Stimulated activated CD4-positive, alpha-beta T cell treated with anti-CD3 and anti-CD28 coated beads, Interleukin-2, amount 100 ng/mL, for 24 hours (primary cell): ENCODE data around the gene UCP2.

ENCODE experiments used
- DNase-seq, 2 donors: peaks; one replicate each; pipeline ENCODE4 v3.0.0-alpha.2; 2020

UCP2 gene, protein sequence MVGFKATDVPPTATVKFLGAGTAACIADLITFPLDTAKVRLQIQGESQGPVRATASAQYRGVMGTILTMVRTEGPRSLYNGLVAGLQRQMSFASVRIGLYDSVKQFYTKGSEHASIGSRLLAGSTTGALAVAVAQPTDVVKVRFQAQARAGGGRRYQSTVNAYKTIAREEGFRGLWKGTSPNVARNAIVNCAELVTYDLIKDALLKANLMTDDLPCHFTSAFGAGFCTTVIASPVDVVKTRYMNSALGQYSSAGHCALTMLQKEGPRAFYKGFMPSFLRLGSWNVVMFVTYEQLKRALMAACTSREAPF

DNA sequence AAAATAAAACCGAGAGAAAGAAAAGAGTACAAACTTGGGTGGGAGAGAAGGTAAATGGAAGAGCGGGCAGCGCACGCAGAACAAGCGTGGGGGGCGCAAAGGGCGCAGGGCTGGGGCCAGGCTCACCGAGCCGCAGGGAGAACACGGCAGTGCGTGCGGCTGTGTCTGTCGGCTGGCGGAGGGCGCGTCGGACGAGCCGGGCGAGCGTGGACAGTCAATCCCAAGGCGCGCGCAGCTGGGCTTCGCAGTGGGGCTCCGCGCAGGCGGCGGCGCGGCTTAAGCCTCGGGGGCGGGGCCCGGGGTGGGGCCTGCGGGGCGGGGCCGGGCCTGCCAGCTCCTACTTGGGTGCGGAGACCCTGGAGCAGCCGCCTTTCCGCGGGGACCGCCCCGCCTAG lies at the start of gene UCP2:
UCP2 (minus strand) TSS at position 249 of the 395 bp plus-strand sequence. CDS start 4,465 bp downstream, outside the sequence.
- peak; percentile 86 to 91 for DNase-seq

DNA sequence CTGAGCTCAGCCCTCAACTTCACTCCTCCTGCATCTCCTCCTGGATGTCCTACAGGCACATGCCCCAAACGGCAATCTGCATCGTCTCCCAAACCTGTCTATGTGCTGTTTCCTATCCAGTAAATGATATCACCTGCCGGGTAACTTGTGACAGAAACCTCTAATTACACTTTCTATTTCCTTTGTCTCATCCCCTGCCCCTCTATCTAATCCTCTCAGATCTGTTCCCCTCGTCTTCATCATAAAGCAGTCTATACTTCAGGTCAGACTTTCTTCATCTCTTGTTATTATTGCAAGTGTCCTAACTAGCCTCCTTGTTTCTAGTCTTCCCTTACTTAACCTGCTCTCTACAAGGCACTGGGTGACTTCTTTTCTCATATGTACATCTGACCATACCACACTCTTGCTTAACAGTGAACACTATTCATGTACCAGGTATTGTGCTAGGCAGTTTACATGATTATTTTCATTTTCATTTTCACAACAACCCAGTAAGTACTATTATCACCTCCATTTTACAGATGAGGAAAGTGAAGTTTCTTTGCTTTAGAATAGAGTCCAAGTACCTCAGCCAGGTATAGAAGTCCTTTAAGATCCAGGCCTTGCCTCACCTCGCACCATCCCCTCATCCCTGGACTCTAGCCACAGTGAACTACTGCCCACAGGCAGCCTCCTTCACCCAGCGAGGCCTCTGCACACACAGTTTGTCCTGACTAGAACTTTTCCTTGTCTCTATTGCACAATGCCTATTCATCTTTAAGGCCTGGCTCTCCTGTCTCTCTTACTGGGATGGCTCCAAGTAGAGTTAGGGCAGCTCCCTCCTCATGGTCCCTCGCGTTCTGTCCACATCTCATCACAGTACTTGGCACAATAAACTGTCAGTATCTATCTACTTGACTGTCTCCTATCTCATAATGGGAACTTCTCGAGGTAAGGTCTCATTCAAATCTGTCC lies 48.4 kb upstream of the UCP2 start:
- no peak for DNase-seq

DNA sequence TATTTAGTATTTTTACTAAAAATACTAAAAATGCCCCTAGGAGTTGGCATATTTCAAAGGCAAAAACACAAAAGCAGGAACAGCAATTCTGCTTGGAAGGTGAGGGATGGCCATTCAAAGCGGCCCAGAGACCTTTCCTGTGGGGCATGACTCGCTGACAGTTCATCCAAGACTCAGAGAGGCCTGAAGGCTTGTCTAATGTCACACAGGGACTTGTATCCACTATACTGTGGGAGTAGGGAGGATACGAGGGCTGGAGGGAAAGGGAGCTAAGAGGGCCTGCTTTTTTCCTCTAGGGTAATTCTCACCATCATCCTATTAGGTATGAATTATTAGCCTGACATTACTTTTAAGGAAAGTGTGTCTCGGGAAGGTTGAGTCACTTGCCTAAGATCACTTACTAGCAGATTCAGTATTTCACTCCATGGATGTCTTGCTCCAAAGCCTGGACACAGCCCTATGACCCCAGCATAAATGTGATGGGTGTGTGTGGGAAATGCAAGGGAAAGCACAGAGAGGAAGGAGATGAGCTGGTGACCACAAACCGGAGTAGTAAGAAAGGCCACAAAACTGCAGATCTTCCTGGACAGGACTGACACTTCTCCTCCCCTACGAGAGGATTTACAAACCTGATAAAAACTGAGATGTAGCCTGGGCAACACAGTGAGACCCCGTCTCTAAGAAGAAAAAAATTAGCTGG lies 43.0 kb upstream of the UCP2 start:
- DNase-seq: no peak

DNA sequence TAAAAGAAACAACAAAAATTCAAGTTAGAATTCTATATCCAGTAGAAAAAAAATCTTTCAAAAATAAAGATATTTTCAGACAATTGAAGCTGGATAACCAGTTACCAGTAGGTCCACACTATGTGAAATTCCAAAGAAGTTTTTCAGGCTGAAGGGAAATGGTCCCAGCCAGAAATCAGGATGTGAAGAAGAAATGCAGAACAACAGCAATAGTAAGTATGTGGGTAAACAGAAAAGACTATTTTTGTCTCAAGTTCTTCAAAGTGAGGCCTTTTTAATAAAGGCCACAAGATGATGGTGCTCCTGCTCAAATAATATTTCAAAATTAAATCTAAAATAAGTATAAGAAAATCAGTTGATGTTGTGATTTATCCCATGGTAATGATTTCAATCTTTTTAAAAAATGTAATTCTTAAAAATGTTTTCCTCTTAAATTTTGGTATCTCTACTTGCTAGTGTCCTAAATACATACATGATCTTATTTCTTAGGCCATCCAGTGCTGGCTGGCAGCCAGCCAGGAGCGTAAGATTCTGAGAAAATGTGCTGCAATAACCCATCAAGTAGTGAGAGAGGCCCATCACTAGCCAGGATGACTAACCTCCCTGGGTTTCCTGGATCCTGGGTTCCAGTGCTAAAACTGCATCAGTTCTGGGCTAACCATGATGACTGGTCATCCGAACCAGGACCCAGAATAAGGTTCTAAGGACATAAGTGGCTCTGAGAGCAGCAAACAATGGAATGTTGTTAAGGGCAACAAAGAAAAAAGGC lies 41.8 kb upstream of the UCP2 start:
- DNase-seq: peak; percentile 45

DNA sequence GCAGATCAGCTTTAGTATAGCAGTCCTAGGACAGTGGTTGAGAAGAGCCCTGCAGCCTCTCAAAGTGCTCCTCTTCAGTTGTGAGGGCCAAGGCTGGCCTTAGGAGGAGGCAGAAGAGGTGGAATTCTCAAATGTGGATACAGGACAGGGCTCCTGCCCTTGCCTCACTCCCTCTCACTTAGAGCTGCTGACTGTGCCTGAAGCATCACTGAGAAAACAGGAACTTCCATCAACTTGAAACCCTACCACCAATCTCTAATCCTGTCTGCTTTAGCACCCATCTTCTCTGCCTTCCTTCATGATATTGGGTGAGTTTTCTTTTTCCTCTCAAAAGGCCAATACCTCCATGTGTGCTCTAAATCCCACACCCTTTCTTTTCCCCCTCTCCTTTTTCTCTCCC lies 40.6 kb upstream of the UCP2 start:
- no peak for DNase-seq

DNA sequence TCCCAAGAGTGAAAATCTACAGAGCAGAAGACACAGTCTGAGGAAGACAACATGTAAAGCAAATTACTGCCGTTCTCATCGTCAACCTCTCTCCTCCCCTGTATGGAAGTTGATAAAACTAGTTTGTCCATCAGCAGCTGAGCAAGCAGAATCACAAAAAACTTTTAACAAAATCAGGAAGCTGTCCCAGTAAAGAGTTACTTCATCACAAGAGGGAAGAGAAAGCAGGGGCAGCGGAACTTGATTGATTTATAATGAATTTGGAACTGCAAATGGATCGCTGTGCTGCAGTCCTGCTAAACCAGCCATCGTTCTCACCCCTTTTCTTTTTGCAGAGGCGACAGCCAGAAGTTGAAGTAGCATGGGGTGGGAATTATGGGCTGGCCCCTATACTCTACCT lies 39.9 kb upstream of the UCP2 start:
- DNase-seq: no peak

DNA sequence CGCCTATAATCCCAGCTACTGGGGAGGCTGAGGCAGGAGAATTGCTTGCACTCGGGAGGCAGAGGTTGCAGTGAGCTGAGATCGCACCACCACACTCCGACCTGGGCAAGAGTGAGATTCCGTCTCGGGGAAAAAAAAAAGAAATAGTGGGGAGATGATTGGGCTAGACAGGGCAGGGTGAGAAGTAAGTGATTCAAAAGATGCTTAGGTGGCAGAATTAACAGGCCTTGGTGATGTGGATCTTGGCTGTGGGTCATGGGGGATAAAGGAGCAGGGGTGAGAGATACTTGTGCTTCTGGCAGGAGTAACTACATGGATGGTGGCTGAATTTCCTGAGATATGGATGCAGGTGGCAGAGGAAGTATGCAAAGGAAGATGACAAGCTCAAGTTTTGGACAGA lies 39.4 kb upstream of the UCP2 start:
- DNase-seq: no peak

DNA sequence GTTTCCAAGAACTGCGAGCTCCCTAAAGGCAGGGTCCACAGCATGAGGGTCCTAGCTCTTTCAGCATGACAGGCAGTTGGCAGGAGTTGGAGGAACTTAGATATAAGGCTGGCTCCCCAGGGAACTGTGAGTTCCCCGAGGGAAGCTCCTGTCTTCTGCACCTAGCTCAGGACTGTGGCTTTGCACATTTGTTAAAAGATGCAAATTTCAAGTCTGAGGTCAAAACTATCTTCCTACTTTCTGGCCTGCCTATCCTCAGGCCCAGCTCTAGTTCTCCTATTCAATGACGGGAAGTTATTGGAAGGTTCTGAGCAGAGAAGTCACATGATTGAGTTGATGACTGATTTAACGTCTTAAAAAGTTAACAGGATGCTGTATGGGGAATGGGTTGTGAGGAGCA lies 37.9 kb upstream of the UCP2 start:
- no peak for DNase-seq

DNA sequence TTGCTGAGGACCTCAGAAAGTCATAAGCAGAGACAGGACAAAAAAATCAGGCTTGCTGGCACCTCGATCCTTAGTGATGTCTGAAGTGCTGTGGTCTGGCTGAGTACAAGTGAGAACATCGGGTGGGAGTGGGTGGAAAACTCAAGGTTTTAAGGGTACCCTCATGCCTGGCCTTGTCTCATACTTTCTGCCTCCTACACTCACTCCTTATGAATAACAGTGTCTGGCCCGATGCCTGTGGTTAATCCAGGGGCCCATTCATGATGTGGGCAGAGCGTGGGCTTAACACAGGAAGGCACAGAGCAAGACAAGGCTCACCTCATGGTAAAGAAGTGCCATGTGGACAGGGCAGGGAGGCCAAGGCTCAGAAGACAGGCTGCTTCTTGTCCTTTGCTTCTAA lies 37.2 kb upstream of the UCP2 start:
- peak; percentile 67 to 71 for DNase-seq

DNA sequence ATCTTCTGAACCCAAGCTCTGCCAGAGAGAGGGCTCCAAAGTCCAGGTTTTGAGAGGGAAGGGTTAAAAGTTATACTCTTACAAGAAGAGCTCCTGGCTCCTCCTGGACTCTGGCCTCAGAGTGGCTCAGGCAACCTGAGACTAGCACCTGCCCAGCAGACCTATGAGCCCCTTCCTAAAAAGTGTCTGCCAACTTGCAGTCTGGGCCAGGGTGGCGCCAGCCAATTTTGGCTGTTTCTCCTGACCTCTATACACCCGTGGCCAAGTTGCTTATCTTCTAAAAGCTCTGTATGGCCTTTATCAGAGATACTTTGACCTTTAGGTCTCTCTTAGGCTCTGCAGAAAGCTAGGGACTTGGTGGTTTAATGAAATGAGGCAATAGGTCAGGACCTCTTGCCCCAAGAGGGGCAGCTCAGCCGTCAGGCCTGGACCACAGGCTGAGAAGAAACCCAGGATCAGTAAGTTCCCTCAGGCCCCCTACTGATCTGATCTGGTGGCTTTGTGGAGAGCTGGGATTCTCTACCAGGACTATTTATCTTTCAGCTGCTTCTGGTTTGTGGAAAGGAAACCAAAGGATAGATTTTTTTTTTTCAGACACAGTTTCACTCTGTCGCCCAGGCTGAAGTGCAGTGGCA lies 36.6 kb upstream of the UCP2 start:
- DNase-seq: no peak

DNA sequence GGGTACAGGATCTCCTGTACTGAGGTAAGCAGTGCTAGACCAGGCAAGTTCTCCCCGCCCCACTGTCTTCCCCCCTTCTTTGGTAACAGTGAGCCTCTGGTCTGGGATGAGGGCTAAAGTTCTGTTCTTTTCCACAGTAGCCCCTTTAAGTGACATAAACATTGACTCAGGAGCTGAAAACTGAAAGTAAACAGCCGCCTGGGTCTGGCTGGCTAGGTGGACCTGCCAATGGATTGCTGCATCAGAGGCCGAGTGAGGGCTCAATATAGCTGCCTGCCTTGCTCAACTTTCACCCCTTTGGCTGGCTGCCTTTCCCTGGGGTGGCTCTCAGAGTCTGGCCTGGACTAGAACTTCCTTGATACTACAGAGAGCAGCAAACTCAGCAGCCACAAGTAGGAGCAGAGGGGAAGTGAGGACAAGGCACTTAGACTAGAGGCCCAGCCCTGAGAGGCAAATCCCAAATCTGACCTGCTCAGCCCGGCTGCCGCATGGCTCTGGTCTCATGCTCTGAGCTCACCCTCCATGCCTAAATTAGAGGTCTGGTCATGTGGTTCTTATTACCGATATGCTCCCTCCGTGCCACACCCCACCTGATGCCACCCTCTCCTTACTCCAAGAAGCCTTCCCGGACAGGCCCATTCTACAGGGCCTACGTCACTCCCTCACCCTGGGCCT lies 35.8 kb upstream of the UCP2 start:
- no peak for DNase-seq

DNA sequence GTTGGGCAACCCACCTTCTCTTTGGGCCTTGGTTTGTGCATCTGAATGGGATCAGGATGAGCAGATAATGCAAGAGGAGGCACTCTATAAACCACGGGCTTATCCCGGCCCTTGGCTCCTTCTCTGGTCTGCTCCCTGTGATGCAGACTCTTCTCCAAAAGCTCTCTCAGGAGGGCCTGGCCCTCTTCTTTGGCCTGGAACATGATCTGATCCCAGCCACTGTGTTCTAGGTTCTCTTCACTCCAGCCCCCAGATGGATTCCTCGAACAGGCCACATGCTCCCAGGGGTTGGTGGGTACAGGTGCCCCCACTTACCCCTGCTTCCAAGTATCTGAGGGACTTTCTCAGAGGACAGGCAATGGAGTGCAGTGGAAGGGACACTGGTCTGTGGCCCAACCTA lies 35.0 kb upstream of the UCP2 start:
- no peak for DNase-seq

DNA sequence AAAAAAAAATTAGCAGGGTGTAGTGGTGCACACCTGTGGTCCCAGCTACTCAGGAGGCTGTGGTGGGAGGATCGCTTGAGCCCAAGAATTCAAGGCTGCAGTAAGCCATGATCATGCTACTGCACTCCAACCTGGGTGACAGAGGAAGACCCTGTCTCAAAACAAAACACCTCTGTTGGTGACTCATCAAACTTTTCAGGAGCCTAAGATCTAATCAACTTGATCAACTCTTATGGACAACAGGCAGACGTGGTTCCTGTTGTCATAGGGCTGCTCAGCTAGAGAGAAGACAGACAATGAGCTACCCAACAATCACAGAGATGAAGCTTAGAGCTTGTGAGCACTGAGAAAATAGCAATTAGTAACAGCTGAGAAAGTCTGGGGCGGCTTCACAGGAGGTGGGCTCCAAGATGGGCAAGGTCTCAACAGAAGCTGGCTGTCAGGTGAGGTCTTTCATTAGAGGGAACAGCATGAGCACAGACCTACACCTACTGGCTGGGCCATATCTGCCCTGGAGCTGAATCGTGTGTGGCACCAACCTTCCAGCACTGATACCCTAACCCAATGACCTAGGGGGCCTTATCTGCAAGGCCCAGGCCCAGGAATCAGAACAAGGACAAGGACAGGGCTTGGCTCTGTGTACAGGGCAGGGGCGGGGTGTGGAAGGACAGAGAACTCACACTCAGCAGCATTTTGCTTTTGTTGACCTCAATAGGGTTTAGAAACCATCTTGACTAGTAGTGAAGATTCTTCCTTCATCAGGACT lies 33.5 kb upstream of the UCP2 start:
- DNase-seq: no peak

DNA sequence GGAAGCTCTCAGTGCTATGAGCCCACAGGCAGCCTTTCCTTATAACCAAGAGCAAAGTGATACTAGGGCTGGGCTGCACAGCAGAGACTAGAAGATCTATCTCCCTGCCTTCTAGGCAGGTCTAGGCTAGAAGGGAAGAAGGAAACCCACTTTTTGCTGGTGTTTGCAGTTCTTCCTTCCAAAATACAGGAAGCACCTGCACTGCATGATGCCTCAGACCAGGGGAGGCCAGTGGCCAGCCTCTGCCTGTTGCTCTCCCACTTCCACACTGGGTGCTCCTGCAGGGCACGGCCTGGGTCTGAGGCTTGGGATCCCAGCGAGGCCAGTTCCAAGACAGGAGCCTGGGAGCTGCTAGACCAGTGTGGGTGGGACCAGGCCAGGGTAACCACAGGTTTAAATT lies 32.2 kb upstream of the UCP2 start:
- no peak for DNase-seq

DNA sequence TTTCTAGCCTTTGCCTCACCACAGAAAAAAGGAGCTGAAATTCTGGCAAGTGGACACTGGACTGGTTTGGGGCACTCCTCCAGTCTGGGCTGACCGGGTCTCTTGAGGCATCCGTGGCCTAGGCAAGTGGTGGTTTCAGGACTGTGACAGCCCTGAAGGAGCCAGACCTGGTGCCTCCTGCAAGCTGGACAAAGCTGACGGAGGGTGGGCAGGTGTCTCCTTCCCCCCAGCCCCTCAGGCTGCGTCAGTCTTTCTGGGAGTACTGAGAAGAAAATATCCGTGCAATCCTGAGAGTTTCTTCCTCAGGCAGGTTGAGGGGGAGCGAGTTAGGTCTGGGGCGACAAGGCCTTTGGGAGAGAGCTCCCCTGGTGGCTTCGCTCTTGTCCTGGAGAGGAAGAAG lies 30.5 kb upstream of the UCP2 start:
- DNase-seq: no peak

DNA sequence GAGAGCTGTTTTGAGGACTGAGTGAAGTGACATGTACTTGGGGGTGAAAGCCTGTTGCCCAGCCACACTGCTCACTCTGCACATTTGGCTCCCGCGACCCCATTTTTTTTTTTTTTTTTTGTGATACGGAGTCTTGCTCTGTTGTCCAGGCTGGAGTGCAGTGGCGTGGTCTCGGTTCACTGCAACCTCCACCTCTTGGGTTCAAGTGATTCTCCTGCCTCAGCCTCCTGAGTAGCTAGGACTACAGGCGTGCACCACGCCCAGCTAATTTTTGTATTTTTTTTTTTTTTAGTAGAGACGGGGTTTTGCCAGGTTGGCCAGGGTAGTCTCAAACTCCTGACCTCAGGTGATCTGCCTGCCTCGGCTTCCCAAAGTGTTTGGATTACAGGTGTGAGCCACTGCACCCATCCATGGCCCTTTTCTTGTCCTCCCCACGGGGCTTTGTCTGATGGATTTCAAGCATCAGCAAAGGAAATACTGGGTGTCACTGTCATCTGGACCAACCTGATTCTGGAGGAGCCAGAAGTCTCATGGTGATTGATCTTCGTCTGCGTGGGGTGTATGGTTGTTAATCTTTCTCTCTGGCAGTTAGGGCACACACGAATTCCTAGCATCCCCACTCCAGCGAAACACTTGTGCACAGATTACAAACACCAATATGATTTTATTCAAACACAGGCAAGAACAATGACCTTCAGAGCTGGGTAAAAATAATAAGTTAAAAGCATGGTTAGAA lies 29.6 kb upstream of the UCP2 start:
- DNase-seq: no peak

DNA sequence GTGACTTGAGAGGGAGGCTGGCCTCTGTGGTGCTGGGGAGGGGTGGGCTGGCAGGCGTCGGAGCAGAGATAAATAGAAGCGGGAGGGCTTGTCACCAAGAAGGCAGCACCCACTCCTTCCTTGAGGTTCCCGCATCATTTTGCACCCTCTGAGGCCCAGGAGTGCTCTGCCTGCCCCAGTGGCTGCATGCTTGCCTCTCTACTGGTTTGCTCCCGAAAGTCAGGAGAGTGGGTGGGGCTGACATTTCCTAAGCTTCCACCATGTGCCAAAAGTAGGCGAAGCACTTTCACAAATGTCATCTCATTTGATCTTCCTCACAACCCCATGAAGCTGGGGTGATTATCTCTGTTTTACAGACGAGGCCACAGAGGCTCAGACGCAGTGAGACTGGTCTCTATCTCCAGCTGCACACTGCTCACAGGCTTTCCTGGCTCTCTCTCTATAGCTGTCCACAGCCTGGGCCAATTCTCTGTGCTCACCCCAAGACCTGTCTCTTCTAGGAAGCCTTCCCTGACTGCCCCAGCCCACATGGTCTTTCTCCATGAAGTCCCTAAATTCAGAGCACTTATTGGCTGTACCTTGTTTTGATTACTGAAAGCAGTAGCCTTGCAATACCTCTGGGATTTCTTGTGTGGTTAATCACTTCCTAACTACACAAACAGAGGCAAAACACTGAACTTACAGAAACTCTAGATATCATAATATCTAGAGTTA lies 28.9 kb upstream of the UCP2 start:
- DNase-seq: peak; percentile 57

DNA sequence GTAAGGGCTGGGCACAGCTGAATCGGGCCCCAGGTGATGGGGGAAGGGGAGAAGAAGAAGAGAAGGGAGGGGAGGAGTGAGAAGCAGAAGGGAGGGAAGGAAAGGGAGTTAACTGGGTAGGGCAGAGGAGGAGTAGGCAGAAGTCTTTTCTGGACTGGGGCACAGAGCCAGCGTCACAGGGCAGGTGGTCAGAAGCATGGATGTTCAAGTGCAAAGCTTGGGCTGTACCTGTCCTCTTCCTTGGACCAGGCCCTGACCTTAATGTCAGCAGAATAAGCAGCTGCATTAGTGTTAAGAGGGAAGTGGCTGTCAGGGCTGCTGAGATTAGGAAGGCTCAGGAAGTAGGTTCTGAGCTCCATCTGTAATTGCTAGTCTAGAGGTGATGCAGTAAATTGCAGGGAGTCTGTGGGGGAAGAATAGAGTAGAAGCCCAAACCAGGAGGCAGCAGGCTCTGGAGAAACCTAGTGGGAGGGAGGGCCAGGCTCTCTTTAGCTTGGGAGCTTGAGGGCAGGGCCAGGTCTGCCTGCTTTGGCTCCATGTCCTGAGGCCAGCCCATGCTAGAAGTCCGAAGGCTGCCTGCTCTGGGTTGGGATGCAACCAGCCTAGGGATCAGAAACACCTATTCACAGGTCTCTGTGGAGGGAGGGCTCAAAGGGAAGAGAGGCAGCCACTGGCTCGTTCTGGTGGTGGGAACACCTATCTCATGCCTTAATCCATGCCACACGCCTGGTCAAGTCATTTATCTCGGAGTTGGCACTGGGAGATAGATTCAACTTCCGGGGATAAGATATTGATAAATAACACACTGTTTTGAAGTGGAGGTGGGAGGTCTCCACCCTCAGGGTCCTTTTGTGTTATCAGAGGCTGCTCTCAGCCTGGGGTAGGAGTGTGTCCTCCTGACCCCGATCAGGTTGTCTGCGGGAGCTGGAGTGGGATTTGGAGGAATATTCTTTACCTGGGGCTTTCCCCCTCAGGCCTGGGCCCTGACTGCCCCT lies 28.0 kb upstream of the UCP2 start:
- DNase-seq: no peak
